Measurements from ENCODE around the gene RNF215. TPM values are rescaled to one million over a fixed set of nuclear protein-coding genes. Genes with fewer than 3 reads are reported as not detected.
A peak's percentile ranks its signal among the peaks of the same experiment; 100 is the strongest.

Gene RNF215
- total and polyA plus RNA-seq, 2 of the 13 experiments (the other 11 are each of a cell fraction or from before 2014, with no cell fraction given): 5.3 to 6.1 TPM

DNA sequence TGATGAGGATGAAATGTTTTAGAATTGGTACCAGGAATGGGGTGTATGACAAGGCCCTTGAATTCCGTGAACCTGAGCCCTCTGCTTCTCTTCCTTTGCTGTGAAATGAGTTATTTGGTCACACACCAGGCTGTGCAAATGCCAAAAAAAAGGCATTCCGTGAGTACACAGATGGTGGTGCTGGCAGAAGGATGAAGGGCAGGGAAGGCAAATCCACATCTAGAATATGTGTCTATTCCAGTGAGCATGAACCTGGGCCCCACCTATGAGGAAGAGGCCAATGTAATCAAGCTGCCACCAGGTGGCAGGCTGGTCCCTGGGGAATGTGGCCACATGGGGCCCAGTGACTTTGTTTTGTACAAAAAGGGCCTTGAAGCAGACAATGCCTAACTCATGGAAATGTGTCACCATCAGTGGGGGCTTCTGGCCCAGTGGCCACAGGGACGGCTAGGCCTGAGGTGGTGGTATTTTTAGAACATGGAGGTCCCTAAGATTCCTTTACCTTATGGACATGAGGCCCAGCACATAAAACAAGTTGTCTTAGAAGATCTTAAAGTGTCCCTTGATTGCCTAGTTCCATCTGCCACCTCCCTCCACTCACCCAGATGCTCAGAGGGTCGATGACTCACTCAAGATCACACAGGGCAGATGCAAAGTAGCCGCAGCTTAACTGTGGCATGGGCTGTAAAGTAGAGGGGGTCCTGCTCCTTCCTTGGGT, 3.9 kb upstream of the RNF215 start (continued):
- TF ChIP-seq, protein P1, sequence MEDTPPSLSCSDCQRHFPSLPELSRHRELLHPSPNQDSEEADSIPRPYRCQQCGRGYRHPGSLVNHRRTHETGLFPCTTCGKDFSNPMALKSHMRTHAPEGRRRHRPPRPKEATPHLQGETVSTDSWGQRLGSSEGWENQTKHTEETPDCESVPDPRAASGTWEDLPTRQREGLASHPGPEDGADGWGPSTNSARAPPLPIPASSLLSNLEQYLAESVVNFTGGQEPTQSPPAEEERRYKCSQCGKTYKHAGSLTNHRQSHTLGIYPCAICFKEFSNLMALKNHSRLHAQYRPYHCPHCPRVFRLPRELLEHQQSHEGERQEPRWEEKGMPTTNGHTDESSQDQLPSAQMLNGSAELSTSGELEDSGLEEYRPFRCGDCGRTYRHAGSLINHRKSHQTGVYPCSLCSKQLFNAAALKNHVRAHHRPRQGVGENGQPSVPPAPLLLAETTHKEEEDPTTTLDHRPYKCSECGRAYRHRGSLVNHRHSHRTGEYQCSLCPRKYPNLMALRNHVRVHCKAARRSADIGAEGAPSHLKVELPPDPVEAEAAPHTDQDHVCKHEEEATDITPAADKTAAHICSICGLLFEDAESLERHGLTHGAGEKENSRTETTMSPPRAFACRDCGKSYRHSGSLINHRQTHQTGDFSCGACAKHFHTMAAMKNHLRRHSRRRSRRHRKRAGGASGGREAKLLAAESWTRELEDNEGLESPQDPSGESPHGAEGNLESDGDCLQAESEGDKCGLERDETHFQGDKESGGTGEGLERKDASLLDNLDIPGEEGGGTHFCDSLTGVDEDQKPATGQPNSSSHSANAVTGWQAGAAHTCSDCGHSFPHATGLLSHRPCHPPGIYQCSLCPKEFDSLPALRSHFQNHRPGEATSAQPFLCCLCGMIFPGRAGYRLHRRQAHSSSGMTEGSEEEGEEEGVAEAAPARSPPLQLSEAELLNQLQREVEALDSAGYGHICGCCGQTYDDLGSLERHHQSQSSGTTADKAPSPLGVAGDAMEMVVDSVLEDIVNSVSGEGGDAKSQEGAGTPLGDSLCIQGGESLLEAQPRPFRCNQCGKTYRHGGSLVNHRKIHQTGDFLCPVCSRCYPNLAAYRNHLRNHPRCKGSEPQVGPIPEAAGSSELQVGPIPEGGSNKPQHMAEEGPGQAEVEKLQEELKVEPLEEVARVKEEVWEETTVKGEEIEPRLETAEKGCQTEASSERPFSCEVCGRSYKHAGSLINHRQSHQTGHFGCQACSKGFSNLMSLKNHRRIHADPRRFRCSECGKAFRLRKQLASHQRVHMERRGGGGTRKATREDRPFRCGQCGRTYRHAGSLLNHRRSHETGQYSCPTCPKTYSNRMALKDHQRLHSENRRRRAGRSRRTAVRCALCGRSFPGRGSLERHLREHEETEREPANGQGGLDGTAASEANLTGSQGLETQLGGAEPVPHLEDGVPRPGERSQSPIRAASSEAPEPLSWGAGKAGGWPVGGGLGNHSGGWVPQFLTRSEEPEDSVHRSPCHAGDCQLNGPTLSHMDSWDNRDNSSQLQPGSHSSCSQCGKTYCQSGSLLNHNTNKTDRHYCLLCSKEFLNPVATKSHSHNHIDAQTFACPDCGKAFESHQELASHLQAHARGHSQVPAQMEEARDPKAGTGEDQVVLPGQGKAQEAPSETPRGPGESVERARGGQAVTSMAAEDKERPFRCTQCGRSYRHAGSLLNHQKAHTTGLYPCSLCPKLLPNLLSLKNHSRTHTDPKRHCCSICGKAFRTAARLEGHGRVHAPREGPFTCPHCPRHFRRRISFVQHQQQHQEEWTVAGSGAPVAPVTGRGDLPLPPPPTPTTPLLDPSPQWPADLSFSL (CRISPR knock-in tag; IDR thresholded peaks at IDR 0.05): no peak
- no peak for TF ChIP-seq MED1 (CRISPR knock-in tag; IDR thresholded peaks at IDR 0.05)
- peak; percentile 84 for TF ChIP-seq ELF3 (CRISPR knock-in tag; IDR thresholded peaks at IDR 0.05)
- peak; percentile 64 for TF ChIP-seq GATAD2A (CRISPR knock-in tag; IDR thresholded peaks at IDR 0.05)
- TF ChIP-seq, protein P2, sequence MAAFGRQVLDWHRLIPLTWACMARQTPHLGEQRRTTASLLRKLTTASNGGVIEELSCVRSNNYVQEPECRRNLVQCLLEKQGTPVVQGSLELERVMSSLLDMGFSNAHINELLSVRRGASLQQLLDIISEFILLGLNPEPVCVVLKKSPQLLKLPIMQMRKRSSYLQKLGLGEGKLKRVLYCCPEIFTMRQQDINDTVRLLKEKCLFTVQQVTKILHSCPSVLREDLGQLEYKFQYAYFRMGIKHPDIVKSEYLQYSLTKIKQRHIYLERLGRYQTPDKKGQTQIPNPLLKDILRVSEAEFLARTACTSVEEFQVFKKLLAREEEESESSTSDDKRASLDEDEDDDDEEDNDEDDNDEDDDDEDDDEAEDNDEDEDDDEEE (CRISPR knock-in tag; IDR thresholded peaks at IDR 0.05): no peak
- no peak for TF ChIP-seq KDM4B (CRISPR knock-in tag; IDR thresholded peaks at IDR 0.05)
- TF ChIP-seq ZNF143 (CRISPR knock-in tag; IDR thresholded peaks at IDR 0.05): no peak
- TF ChIP-seq, protein P3, sequence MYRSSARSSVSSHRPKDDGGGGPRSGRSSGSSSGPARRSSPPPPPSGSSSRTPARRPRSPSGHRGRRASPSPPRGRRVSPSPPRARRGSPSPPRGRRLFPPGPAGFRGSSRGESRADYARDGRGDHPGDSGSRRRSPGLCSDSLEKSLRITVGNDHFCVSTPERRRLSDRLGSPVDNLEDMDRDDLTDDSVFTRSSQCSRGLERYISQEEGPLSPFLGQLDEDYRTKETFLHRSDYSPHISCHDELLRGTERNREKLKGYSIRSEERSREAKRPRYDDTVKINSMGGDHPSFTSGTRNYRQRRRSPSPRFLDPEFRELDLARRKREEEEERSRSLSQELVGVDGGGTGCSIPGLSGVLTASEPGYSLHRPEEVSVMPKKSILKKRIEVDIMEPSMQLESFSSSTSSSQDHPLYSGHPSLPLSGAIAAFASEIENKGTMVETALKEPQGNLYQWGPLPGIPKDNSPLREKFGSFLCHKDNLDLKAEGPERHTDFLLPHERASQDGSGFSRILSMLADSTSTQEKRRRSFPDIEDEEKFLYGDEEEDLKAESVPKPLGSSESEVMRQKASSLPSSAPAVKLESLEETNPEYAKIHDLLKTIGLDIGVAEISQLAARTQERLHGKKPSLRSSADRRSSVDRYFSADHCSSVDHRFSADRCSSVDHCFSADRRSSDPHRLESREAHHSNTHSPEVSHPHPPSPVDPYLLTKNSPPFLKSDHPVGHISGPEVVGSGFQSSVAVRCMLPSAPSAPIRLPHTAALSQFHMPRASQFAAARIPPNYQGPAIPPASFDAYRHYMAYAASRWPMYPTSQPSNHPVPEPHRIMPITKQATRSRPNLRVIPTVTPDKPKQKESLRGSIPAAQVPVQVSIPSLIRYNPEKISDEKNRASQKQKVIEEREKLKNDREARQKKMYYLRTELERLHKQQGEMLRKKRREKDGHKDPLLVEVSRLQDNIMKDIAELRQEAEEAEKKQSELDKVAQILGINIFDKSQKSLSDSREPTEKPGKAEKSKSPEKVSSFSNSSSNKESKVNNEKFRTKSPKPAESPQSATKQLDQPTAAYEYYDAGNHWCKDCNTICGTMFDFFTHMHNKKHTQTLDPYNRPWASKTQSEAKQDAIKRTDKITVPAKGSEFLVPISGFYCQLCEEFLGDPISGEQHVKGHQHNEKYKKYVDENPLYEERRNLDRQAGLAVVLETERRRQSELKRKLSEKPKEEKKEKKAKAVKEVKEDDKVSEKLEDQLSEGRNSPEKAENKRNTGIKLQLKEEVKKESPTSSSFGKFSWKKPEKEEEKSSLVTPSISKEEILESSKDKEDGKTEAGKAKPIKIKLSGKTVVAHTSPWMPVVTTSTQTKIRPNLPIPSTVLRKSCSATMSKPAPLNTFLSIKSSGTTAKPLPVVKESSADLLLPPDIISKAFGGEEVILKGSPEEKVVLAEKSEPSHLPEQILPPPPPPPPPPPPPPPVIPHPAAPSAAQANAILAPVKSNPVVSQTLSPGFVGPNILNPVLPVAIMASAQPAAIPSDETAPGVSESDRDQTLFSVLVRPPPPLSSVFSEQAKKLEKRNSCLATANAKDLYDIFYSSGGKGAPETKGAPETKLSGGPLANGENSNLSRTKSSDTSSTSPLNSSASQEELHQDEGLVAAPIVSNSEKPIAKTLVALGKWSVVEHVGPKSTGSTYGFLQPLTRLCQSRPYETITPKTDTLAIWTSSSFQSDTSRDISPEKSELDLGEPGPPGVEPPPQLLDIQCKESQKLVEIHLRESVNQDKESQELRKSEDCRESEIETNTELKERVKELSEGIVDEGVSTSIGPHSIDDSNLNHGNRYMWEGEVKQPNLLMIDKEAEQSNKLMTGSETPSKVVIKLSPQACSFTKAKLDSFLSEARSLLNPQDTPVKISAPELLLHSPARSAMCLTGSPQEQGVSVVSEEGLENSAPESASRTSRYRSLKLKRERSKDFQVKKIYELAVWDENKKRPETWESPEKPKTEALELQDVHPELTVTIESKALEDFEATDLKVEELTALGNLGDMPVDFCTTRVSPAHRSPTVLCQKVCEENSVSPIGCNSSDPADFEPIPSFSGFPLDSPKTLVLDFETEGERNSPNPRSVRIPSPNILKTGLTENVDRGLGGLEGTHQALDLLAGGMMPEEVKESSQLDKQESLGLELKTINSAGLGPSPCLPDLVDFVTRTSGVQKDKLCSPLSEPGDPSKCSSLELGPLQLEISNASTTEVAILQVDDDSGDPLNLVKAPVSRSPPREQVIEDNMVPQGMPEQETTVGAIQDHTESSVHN (CRISPR knock-in tag; IDR thresholded peaks at IDR 0.05): no peak
- TF ChIP-seq TAF1 (CRISPR knock-in tag; IDR thresholded peaks at IDR 0.05): no peak
- TF ChIP-seq YEATS2 (CRISPR knock-in tag; IDR thresholded peaks at IDR 0.05; ENCODE audit: borderline replicate concordance): peak; percentile 46; the same call in 1 of the 2 replicates
- no peak for TF ChIP-seq ZEB1 (IDR thresholded peaks at IDR 0.05; ENCODE audit: insufficient replicate concordance, low read depth)
- TF ChIP-seq, protein P4, sequence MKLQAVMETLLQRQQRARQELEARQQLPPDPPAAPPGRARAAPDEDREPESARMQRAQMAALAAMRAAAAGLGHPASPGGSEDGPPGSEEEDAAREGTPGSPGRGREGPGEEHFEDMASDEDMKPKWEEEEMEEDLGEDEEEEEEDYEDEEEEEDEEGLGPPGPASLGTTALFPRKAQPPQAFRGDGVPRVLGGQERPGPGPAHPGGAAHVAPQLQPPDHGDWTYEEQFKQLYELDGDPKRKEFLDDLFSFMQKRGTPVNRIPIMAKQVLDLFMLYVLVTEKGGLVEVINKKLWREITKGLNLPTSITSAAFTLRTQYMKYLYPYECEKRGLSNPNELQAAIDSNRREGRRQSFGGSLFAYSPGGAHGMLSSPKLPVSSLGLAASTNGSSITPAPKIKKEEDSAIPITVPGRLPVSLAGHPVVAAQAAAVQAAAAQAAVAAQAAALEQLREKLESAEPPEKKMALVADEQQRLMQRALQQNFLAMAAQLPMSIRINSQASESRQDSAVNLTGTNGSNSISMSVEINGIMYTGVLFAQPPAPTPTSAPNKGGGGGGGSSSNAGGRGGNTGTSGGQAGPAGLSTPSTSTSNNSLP (IDR thresholded peaks at IDR 0.05; ENCODE audit: low read depth, low read length): peak; percentile 16; the same call in 1 of the 2 replicates
